Gastroesophageal sphincter (tissue), 4 donors: ENCODE measurements around the gene FOXO1. TPM values are rescaled to one million over a fixed set of nuclear protein-coding genes. Genes with fewer than 3 reads are reported as not detected.

Experiments
- ATAC-seq: fragments of 150-250 bp; one replicate; pipeline ENCODE4 v1.9.1; 2016; ENCODE audit warnings: mild to moderate bottlenecking, moderate library complexity
- H3K27ac ChIP-seq, 4 donors: fragments of 200-600 bp; sonication (generic) in 3 of 4; 1 replicate in 3 of 4; 2 replicates in 1 of 4; pipeline ENCODE4 v1.5.1; 2016 to 2019
- H3K27me3 ChIP-seq: fragments of 200-600 bp; sonication (generic); one replicate; pipeline ENCODE4 v1.5.1; 2019
- H3K36me3 ChIP-seq, 2 donors: fragments of 200-600 bp; sonication (generic); one replicate each; pipeline ENCODE4 v1.5.1; 2019; ENCODE audit warnings: control low read depth in 1 of 2
- H3K4me1 ChIP-seq, 3 donors: fragments of 200-600 bp; sonication (generic); 1 replicate in 2 of 3; 2 replicates in 1 of 3; pipeline ENCODE4 v1.5.1; 2016 to 2019; ENCODE audit warnings: control low read depth in 2 of 3
- H3K4me3 ChIP-seq, 2 donors: fragments of 200-600 bp; sonication (generic); one replicate each; pipeline ENCODE4 v1.5.1; 2019; ENCODE audit warnings: mild to moderate bottlenecking in 1 of 2, moderate library complexity in 1 of 2
- H3K9me3 ChIP-seq, 3 donors: fragments of 200-600 bp; sonication (generic); one replicate each; pipeline ENCODE4 v1.5.1; 2017 to 2019; ENCODE audit warnings: control low read depth in 2 of 3
- EP300 ChIP-seq: sonication (generic); formaldehyde crosslinking; IDR thresholded peaks from one replicate; pipeline ENCODE4 v1.6.1; 2017; ENCODE audit warnings: antibody characterized with exemption, mild to moderate bottlenecking
- POLR2A ChIP-seq, 2 donors: fragments of 450-650 bp; IDR thresholded peaks; one replicate each; pipeline ENCODE4 v1.6.1; 2017; ENCODE audit warnings: antibody characterized with exemption in 2 of 2, mild to moderate bottlenecking in 2 of 2, moderate library complexity in 1 of 2
- POLR2AphosphoS5 ChIP-seq: sonication (generic); formaldehyde crosslinking; IDR thresholded peaks from one replicate; pipeline ENCODE4 v1.6.1; 2017; ENCODE audit warnings: antibody characterized with exemption
- WGBS, 2 donors: methylation state at CpG; one replicate each; pipeline ENCODE4 v1.1.5; 2018; ENCODE audit warnings: low coverage in 1 of 2; 5-methylcytosine and 5-hydroxymethylcytosine counted together
- total RNA-seq, 4 donors: library from RNA; depleted of rRNA; stranded (reverse); fragments of >200 nt; gene quantifications; one replicate each; pipeline ENCODE4 v1.1.0, GENCODE V29; 2016
- TF ChIP-seq, protein P1 (sequence below), 4 experiments: fragments of 200-600 bp in 2 of 4; fragments of 450-650 bp in 2 of 4; sonication (generic) in 1 of 4; IDR thresholded peaks; one replicate each; pipeline ENCODE4 v1.5.1; 2017 to 2019; ENCODE audit warnings: antibody characterized with exemption in 4 of 4, mild to moderate bottlenecking in 2 of 4, moderate library complexity in 2 of 4

The FOXO1 gene
- total RNA-seq, 4 donors from 2014 or later, result 52.4 to 72.2 (median 59.5) TPM

GRCh38 chr13:40599124-40599523 is 67.3 kb downstream of the FOXO1 start:
- no peak for TF ChIP-seq POLR2AphosphoS5
- TF ChIP-seq EP300, result no peak
- TF ChIP-seq, protein P1, sequence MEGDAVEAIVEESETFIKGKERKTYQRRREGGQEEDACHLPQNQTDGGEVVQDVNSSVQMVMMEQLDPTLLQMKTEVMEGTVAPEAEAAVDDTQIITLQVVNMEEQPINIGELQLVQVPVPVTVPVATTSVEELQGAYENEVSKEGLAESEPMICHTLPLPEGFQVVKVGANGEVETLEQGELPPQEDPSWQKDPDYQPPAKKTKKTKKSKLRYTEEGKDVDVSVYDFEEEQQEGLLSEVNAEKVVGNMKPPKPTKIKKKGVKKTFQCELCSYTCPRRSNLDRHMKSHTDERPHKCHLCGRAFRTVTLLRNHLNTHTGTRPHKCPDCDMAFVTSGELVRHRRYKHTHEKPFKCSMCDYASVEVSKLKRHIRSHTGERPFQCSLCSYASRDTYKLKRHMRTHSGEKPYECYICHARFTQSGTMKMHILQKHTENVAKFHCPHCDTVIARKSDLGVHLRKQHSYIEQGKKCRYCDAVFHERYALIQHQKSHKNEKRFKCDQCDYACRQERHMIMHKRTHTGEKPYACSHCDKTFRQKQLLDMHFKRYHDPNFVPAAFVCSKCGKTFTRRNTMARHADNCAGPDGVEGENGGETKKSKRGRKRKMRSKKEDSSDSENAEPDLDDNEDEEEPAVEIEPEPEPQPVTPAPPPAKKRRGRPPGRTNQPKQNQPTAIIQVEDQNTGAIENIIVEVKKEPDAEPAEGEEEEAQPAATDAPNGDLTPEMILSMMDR (IDR thresholded peaks at IDR 0.05), result no peak
- no peak for TF ChIP-seq POLR2A (IDR thresholded peaks at IDR 0.05)
- WGBS, 2 donors, result 59% methylated on average over 5 of the region's 5 CpGs
- ATAC-seq, result no peak
- no peaks in the 10 kb centered on the region for H3K27me3 ChIP-seq
- H3K36me3 ChIP-seq, result no peaks in the 10 kb centered on the region
- H3K4me3 ChIP-seq, result no peak overlapping the region
- no peaks in the 10 kb centered on the region for H3K9me3 ChIP-seq
- peak overlapping the region in 3 of 4 donors; percentile 47 to 67 (median 62) for H3K27ac ChIP-seq
- peaks cover 21 to 91% (median 23%) of the 10 kb centered on the region in 3 donors for H3K4me1 ChIP-seq

GRCh38 chr13:40598569-40598968 is 67.9 kb downstream of the FOXO1 start:
- no peaks in the 10 kb centered on the region for H3K36me3 ChIP-seq
- WGBS, 2 donors, result 25 to 50% methylated on average over 1 of the region's 1 CpG
- H3K4me3 ChIP-seq, result no peak overlapping the region
- H3K27me3 ChIP-seq, result no peaks in the 10 kb centered on the region
- peaks cover 21 to 93% (median 23%) of the 10 kb centered on the region in 3 donors for H3K4me1 ChIP-seq
- H3K27ac ChIP-seq, result peak overlapping the region; percentile 47 to 67 (median 60)
- peak; percentile 52 for ATAC-seq
- TF ChIP-seq, protein P1 (IDR thresholded peaks at IDR 0.05), result no peak
- TF ChIP-seq POLR2AphosphoS5 (peak; percentile 70), POLR2A (IDR thresholded peaks at IDR 0.05) (no peak), EP300 (no peak)
- H3K9me3 ChIP-seq, result no peaks in the 10 kb centered on the region

GRCh38 chr13:40597735-40598365 is 68.6 kb downstream of the FOXO1 start:
- ATAC-seq, result no peak

GRCh38 chr13:40596484-40596883 is 70.0 kb downstream of the FOXO1 start:
- Histone ChIP-seq H3K27me3 (no peaks in the 10 kb centered on the region), H3K27ac (peak overlapping the region in 1 of 4 donors; percentile 67), H3K4me1 (peaks cover 21 to 95% (median 23%) of the 10 kb centered on the region in 3 donors), H3K9me3 (no peaks in the 10 kb centered on the region), H3K4me3 (no peak overlapping the region), H3K36me3 (no peaks in the 10 kb centered on the region)
- TF ChIP-seq POLR2A (IDR thresholded peaks at IDR 0.05), result no peak
- no peak for TF ChIP-seq POLR2AphosphoS5
- no peak for TF ChIP-seq EP300
- TF ChIP-seq, protein P1 (IDR thresholded peaks at IDR 0.05), result no peak
- no peak for ATAC-seq
- WGBS, 2 donors, result 61 to 72% methylated on average over 4 of the region's 4 CpGs

More at GRCh38 chr13:40597735-40598365, 68.6 kb downstream of the FOXO1 start:
- WGBS, 2 donors, result 58 to 73% methylated on average over 6 to 8 of the region's 11 CpGs
- Histone ChIP-seq H3K27ac (peak overlapping the region; percentile 39 to 67 (median 60)), H3K4me3 (peak overlapping the region in 1 of 2 donors; percentile 2), H3K4me1 (peaks cover 21 to 97% (median 23%) of the 10 kb centered on the region in 3 donors), H3K27me3 (no peaks in the 10 kb centered on the region), H3K36me3 (no peaks in the 10 kb centered on the region), H3K9me3 (no peaks in the 10 kb centered on the region)
- TF ChIP-seq POLR2AphosphoS5 (no peak), POLR2A (IDR thresholded peaks at IDR 0.05) (no peak), EP300 (no peak)
- TF ChIP-seq, protein P1 (IDR thresholded peaks at IDR 0.05), result no peak

GRCh38 chr13:40595693-40596092 is 70.7 kb downstream of the FOXO1 start:
- peak; percentile 69 for ATAC-seq
- Histone ChIP-seq H3K27ac (no peak overlapping the region), H3K9me3 (no peaks in the 10 kb centered on the region), H3K36me3 (no peaks in the 10 kb centered on the region), H3K4me1 (peaks cover 23 to 95% (median 28%) of the 10 kb centered on the region in 3 donors), H3K27me3 (no peaks in the 10 kb centered on the region), H3K4me3 (no peak overlapping the region)
- WGBS, 2 donors, result 35 to 72% methylated on average over 2 to 3 of the region's 3 CpGs
- peak; percentile 56 for TF ChIP-seq POLR2AphosphoS5
- TF ChIP-seq EP300, result no peak
